ENCODE results near the gene FSTL4. TPM values are rescaled to one million over a fixed set of nuclear protein-coding genes. Genes with fewer than 3 reads are reported as not detected.
A peak's percentile ranks its signal among the peaks of the same experiment; 100 is the strongest.

Gene FSTL4
- total RNA-seq, 2 donors from 2014 or later: 4.5 to 10.1 TPM

DNA sequence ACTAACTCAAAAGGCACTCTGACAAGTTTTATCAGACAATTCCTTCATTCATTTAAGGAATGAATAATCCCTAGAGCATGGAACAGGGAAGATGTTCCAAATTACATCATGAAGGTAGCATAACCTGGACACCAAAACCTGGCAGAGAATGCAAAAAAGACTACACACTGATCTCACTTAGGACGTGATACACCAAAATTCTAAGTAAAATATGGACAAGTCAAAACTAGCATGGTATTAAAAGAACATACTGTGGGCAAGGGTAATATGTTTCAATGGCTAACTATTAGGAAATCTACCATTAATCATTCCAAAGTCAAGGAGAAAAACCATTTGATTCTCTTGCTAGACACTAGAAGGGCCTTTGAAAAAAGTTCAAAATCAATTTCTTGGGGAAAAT lies 384.0 kb downstream of the FSTL4 start:
- peaks cover 3% of the 10 kb centered on the region for H3K4me1 ChIP-seq (replicated peaks)
- DNase-seq (ENCODE audit: low spot score): no peak
- intact Hi-C loops (cut with DNase I): no loop called here
- WGBS: 55% methylated on average over 1 of the region's 1 CpG
- no peaks in the 10 kb centered on the region for H3K36me3 ChIP-seq
- no peak for TF ChIP-seq POLR2A (IDR thresholded peaks at IDR 0.05)
- TF ChIP-seq, protein P1, sequence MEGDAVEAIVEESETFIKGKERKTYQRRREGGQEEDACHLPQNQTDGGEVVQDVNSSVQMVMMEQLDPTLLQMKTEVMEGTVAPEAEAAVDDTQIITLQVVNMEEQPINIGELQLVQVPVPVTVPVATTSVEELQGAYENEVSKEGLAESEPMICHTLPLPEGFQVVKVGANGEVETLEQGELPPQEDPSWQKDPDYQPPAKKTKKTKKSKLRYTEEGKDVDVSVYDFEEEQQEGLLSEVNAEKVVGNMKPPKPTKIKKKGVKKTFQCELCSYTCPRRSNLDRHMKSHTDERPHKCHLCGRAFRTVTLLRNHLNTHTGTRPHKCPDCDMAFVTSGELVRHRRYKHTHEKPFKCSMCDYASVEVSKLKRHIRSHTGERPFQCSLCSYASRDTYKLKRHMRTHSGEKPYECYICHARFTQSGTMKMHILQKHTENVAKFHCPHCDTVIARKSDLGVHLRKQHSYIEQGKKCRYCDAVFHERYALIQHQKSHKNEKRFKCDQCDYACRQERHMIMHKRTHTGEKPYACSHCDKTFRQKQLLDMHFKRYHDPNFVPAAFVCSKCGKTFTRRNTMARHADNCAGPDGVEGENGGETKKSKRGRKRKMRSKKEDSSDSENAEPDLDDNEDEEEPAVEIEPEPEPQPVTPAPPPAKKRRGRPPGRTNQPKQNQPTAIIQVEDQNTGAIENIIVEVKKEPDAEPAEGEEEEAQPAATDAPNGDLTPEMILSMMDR (IDR thresholded peaks at IDR 0.05): no peak
- no peak for TF ChIP-seq POLR2AphosphoS5 (IDR thresholded peaks at IDR 0.05)
- H3K27me3 ChIP-seq (replicated peaks; ENCODE audit: insufficient read depth): no peaks in the 10 kb centered on the region
- no peaks in the 10 kb centered on the region for H3K9me3 ChIP-seq
- no peak overlapping the region for H3K27ac ChIP-seq
- no peak overlapping the region for H3K4me3 ChIP-seq

DNA sequence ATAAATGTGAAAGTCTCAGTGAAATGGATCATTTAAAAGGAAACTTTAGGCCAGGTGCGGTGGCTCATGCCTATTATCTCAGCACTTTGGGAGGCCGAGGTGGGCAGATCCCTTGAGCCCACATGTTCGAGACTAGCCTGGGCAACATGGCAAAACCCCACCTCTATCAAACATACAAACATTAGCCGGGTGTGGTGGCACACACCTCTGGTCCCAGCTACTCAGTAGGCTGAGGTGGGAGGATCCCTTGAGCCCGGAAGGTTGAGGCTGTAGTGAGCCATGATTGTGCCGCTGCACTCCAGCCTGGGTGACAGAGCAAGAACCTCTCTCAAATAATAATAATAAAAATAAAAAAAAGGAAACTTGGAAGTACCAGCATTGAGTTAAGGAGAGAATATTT lies 384.4 kb downstream of the FSTL4 start:
- intact Hi-C loops (cut with DNase I): no loop called here
- H3K27ac ChIP-seq: no peak overlapping the region
- WGBS: 98% methylated on average over 6 of the region's 6 CpGs

DNA sequence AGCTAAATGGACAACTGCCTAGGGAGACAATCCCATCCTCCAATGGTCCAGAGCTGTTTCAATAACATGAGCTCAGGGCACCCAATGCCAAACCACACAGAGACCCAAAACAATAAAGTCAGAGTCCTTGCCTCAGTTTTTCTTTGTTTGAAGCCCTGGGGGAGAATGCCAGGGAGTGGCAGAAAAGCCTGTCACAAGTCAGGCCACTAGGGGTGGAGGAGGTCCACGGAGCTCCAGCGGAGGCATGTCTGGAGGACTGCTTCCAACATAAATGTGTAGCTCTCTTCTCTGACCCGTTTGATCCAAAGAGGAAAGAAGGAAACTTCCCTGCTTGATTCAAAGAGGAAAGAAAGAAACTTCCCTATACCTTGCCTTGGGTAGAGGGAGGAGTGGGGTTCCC lies 385.3 kb downstream of the FSTL4 start:
- H3K27me3 ChIP-seq (replicated peaks; ENCODE audit: insufficient read depth): no peaks in the 10 kb centered on the region
- peaks cover 3% of the 10 kb centered on the region for H3K4me1 ChIP-seq (replicated peaks)
- no peaks in the 10 kb centered on the region for H3K36me3 ChIP-seq
- intact Hi-C loops (cut with DNase I): no loop called here
- DNase-seq (ENCODE audit: low spot score): no peak
- no peak overlapping the region for H3K4me3 ChIP-seq
- TF ChIP-seq, protein P1 (IDR thresholded peaks at IDR 0.05): no peak
- no peak for TF ChIP-seq POLR2AphosphoS5 (IDR thresholded peaks at IDR 0.05)
- no peak for TF ChIP-seq POLR2A (IDR thresholded peaks at IDR 0.05)
- WGBS: 55% methylated on average over 3 of the region's 3 CpGs
- H3K27ac ChIP-seq: no peak overlapping the region
- H3K9me3 ChIP-seq: no peaks in the 10 kb centered on the region

More for the DNA sequence above, 384.4 kb downstream of the FSTL4 start:
- DNase-seq (ENCODE audit: low spot score): no peak
- TF ChIP-seq, protein P1 (IDR thresholded peaks at IDR 0.05): no peak
- no peak for TF ChIP-seq POLR2AphosphoS5 (IDR thresholded peaks at IDR 0.05)
- Histone ChIP-seq H3K9me3 (no peaks in the 10 kb centered on the region), H3K4me3 (no peak overlapping the region), H3K4me1 (replicated peaks) (peaks cover 3% of the 10 kb centered on the region), H3K36me3 (no peaks in the 10 kb centered on the region), H3K27me3 (replicated peaks; ENCODE audit: insufficient read depth) (no peaks in the 10 kb centered on the region)

DNA sequence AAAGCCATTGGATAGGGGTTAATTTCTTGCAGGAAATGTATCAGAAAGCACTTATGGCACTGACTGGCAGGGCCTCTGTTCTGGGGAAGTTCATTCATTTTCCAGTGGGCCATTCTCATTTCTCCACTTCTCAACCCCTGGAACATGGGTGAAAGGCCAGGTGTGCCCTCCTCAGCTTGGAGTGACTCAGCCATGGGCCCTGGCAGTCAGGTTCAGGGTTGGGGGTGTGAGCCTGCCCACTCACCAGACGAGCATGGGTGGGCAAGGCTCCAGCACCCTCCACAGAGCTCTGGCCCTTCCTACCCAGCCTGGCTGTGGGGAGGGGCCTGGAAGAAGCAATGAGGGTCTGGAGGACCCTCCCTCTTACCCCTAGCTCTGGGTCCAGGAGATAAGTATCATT lies 386.2 kb downstream of the FSTL4 start:
- intact Hi-C loops (cut with DNase I): no loop called here

DNA sequence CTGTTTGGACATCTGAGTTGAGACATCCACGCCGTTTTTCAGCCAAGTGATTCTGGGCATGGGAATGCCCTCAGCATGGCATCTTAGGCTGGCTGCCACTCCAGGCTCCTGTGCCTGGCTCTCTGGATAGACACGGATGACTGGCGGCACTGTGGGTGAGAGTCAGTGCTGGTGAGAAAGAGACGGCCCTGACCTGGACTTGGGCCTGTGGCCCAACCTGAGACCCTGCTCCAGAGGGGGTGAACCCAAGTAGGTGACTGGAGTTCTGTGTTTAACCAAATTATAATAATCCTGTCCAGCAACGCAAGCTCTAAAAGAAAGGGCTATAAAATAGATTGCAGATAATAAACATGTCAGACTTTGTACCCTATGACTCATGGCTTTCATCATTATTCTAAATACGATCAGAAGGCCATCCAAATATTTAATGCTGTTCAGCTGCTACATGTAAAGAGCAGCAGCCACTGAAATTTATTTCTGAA lies 386.6 kb downstream of the FSTL4 start:
- no peaks in the 10 kb centered on the region for H3K36me3 ChIP-seq
- TF ChIP-seq POLR2AphosphoS5 (IDR thresholded peaks at IDR 0.05) (peak; percentile 52), POLR2A (IDR thresholded peaks at IDR 0.05) (no peak)
- TF ChIP-seq, protein P1 (IDR thresholded peaks at IDR 0.05): no peak
- no peaks in the 10 kb centered on the region for H3K9me3 ChIP-seq
- H3K27ac ChIP-seq: peak overlapping the region in 1 of 2 donors; percentile 24
- intact Hi-C loops (cut with DNase I): no loop called here
- DNase-seq (ENCODE audit: low spot score): peak; percentile 44
- H3K4me3 ChIP-seq: no peak overlapping the region
- 19% methylated on average over 7 of the region's 7 CpGs for WGBS
- H3K4me1 ChIP-seq (replicated peaks): peaks cover 3% of the 10 kb centered on the region
- no peaks in the 10 kb centered on the region for H3K27me3 ChIP-seq (replicated peaks; ENCODE audit: insufficient read depth)

More for the DNA sequence above, 386.2 kb downstream of the FSTL4 start:
- no peak for DNase-seq (ENCODE audit: low spot score)
- 29% methylated on average over 1 of the region's 1 CpG for WGBS
- Histone ChIP-seq H3K27ac (no peak overlapping the region), H3K9me3 (no peaks in the 10 kb centered on the region), H3K36me3 (no peaks in the 10 kb centered on the region), H3K4me1 (replicated peaks) (peaks cover 3% of the 10 kb centered on the region), H3K4me3 (no peak overlapping the region), H3K27me3 (replicated peaks; ENCODE audit: insufficient read depth) (no peaks in the 10 kb centered on the region)
- TF ChIP-seq POLR2A (IDR thresholded peaks at IDR 0.05): no peak

Data from prostate gland (tissue), 2 donors.